Tibial artery (tissue), 4 donors: ENCODE measurements around the gene BABAM2.

Experiments used
- DNase-seq, 2 donors: peaks; one replicate each; pipeline ENCODE4 v3.0.0-alpha.2; 2019
- H3K27ac ChIP-seq, 2 donors: fragments of 200-600 bp; sonication (generic) in 1 of 2; 1 replicate in 1 of 2; 2 replicates in 1 of 2; pipeline ENCODE4 v1.5.1; 2018 to 2019; ENCODE audit warnings: mild to moderate bottlenecking in 1 of 2
- H3K27me3 ChIP-seq, 2 donors: fragments of 200-600 bp; sonication (generic) in 1 of 2; one replicate each; pipeline versions ENCODE4 v1.5.1 to v1.6.0; 2016 to 2019
- H3K36me3 ChIP-seq, 3 donors: fragments of 200-600 bp; sonication (generic) in 2 of 3; one replicate each; pipeline ENCODE4 v1.5.1; 2016 to 2019; ENCODE audit warnings: mild to moderate bottlenecking in 2 of 3
- H3K4me1 ChIP-seq, 4 donors: fragments of 200-600 bp; sonication (generic) in 2 of 4; 1 replicate in 3 of 4; 2 replicates in 1 of 4; pipeline ENCODE4 v1.5.1; 2016 to 2019
- H3K4me3 ChIP-seq, 2 donors: fragments of 200-600 bp; sonication (generic) in 1 of 2; 1 replicate in 1 of 2; 2 replicates in 1 of 2; pipeline ENCODE4 v1.5.1; 2018 to 2019; ENCODE audit warnings: mild to moderate bottlenecking in 2 of 2
- H3K9me3 ChIP-seq, 3 donors: fragments of 200-600 bp; sonication (generic) in 1 of 3; one replicate each; pipeline ENCODE4 v1.5.1; 2016 to 2019
- CTCF ChIP-seq, 2 experiments: fragments of 200-600 bp in 1 of 2; fragments of 450-650 bp in 1 of 2; IDR thresholded peaks; one replicate each; pipeline ENCODE4 v1.5.1; 2017 to 2019; ENCODE audit warnings: antibody characterized with exemption in 2 of 2, mild to moderate bottlenecking in 1 of 2, moderate library complexity in 1 of 2
- intact Hi-C: fragments of 100-400 bp; cut with DNase I; formaldehyde crosslinking; loops from one replicate; pipeline ENCODE4 v1.15.0; 2023; ENCODE audit warnings: low total_unique reads

The BABAM2 gene

GRCh38 chr2:27869763-27870162 lies 20.8 kb upstream of the BABAM2 start:
- no peaks in the 10 kb centered on the region for H3K27me3 ChIP-seq
- no peaks in the 10 kb centered on the region for H3K4me1 ChIP-seq
- no peak for TF ChIP-seq CTCF (IDR thresholded peaks at IDR 0.05)
- H3K4me3 ChIP-seq: no peak overlapping the region
- no peaks in the 10 kb centered on the region for H3K9me3 ChIP-seq
- DNase-seq: no peak
- intact Hi-C loops: no loop called here
- H3K36me3 ChIP-seq: no peaks in the 10 kb centered on the region
- no peak overlapping the region for H3K27ac ChIP-seq

- intact Hi-C loops: no loop called here
- DNase-seq: no peak
- Histone ChIP-seq H3K27me3 (no peaks in the 10 kb centered on the region), H3K4me3 (no peak overlapping the region), H3K4me1 (no peaks in the 10 kb centered on the region), H3K36me3 (no peaks in the 10 kb centered on the region), H3K27ac (no peak overlapping the region), H3K9me3 (no peaks in the 10 kb centered on the region)
- TF ChIP-seq CTCF (IDR thresholded peaks at IDR 0.05): no peak
Measured at GRCh38 chr2:27870724-27871123, 19.8 kb upstream of the BABAM2 start.

- intact Hi-C loops: no loop called here
- Histone ChIP-seq H3K9me3 (no peaks in the 10 kb centered on the region), H3K4me1 (no peaks in the 10 kb centered on the region), H3K36me3 (no peaks in the 10 kb centered on the region), H3K27ac (no peak overlapping the region), H3K27me3 (no peaks in the 10 kb centered on the region), H3K4me3 (no peak overlapping the region)
- no peak for TF ChIP-seq CTCF (IDR thresholded peaks at IDR 0.05)
- no peak for DNase-seq
Measured at GRCh38 chr2:27871802-27872201, 18.7 kb upstream of the BABAM2 start.

- no peak for TF ChIP-seq CTCF (IDR thresholded peaks at IDR 0.05)
- no peak for DNase-seq
- H3K9me3 ChIP-seq: no peaks in the 10 kb centered on the region
- H3K36me3 ChIP-seq: no peaks in the 10 kb centered on the region
- no peaks in the 10 kb centered on the region for H3K4me1 ChIP-seq
- H3K27me3 ChIP-seq: no peaks in the 10 kb centered on the region
- H3K4me3 ChIP-seq: no peak overlapping the region
- H3K27ac ChIP-seq: no peak overlapping the region
- intact Hi-C loops: no loop called here
Measured at GRCh38 chr2:27873091-27873490, 17.4 kb upstream of the BABAM2 start.

- Histone ChIP-seq H3K4me3 (no peak overlapping the region), H3K27me3 (no peaks in the 10 kb centered on the region), H3K36me3 (no peaks in the 10 kb centered on the region), H3K4me1 (no peaks in the 10 kb centered on the region), H3K27ac (no peak overlapping the region), H3K9me3 (no peaks in the 10 kb centered on the region)
- DNase-seq: no peak
- TF ChIP-seq CTCF (IDR thresholded peaks at IDR 0.05): no peak
- intact Hi-C loops: no loop called here
Measured at GRCh38 chr2:27875089-27875881, 15.2 kb upstream of the BABAM2 start.
